T-helper 9 cell (primary cell): ENCODE results near the gene CD48.

Experiments
- DNase-seq: peaks from one replicate; pipeline ENCODE4 v3.0.0-alpha.2; 2020

The CD48 gene

GRCh38 chr1:160630523-160631451 lies 80.8 kb downstream of the CD48 start:
- no peak for DNase-seq

DNA sequence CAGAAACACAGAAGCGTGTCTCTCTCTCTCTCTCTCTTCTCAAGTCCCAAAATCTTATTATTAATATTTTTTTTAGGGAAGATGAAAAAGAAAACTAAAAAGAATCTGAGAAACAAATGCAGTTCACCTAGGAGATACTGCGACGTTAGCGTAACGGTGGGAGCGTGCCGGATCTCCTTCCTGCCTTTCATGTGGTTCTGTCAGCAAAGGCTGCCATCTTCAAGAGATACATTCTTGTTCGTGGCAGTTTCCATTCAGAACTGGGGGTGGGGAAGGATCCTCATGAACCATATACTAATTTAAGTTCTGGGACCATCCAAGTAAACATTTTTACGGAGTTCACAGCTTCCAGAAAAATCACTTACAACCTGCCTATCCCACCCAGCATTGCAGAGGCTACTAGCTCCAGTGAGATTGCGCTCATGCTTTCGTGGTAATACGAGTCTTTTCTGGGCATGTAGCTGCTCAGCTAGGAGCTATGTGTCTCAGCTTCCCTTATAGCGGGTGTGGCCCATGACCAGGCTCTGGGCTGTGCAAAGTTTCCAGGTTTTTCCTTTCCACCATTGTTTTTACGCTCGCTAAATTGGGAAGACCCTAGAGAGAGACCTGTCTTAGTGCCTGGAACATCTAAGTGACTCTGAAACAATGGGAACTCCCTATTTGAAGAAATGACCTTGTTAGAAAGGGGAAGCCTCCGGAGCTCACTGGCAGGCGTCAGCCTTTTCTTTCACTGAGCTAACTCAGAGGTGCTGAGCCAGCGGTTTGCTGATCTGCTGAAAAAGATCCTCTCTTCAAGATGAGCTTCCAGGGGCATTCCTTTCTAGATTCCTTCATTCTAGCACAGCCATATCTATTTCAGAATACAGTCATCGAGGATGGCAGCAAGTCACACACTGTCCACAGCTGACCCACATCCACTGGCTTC lies 82.1 kb downstream of the CD48 start:
- peak; percentile 66 for DNase-seq

GRCh38 chr1:160628799-160629263 lies 82.8 kb downstream of the CD48 start:
- peak; percentile 32 for DNase-seq
